ENCODE data around the gene USP49. TPM values are rescaled to one million over a fixed set of nuclear protein-coding genes. Genes with fewer than 3 reads are reported as not detected.

The USP49 gene
- total RNA-seq, 2 experiments from 2014 or later = 1.3 TPM

DNA sequence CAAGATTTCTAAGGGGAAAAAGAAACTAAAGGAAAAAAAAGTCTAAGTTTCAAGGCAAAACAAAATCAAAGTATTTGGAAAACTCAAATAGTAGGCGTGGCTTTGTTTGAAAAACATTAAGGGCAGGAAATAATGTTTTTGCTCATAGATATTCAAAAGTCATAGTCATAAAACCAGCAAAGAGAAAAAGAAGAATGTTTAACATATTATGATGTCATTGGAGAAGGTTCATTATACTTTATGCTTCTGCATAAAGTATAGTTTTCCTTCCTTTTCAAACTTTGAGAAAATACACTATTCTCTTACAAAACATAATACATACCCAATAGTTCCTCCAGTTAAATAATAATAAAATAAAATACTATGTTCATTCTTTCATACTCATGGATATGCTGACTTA, 13.7 kb downstream of the USP49 start:
- H3K36me3 ChIP-seq (ENCODE audit: insufficient read depth, low read length) = no peaks in the 10 kb centered on the region
- TF ChIP-seq, protein P1, sequence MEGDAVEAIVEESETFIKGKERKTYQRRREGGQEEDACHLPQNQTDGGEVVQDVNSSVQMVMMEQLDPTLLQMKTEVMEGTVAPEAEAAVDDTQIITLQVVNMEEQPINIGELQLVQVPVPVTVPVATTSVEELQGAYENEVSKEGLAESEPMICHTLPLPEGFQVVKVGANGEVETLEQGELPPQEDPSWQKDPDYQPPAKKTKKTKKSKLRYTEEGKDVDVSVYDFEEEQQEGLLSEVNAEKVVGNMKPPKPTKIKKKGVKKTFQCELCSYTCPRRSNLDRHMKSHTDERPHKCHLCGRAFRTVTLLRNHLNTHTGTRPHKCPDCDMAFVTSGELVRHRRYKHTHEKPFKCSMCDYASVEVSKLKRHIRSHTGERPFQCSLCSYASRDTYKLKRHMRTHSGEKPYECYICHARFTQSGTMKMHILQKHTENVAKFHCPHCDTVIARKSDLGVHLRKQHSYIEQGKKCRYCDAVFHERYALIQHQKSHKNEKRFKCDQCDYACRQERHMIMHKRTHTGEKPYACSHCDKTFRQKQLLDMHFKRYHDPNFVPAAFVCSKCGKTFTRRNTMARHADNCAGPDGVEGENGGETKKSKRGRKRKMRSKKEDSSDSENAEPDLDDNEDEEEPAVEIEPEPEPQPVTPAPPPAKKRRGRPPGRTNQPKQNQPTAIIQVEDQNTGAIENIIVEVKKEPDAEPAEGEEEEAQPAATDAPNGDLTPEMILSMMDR (IDR thresholded peaks at IDR 0.05) = no peak
- Mint-ChIP-seq H3K27me3 (no peaks in the 10 kb centered on the region), H3K27ac (no peak overlapping the region), H3K9me3 (no peaks in the 10 kb centered on the region), H3K4me3 (no peak overlapping the region), H3K4me1 (ENCODE audit: low read depth) (no peaks in the 10 kb centered on the region), H3K36me3 (ENCODE audit: low read depth) (no peaks in the 10 kb centered on the region)
- no peak overlapping the region for H3K27ac ChIP-seq (ENCODE audit: low read depth in 1 of 2, low read length in 2 of 2)
- no peak for ATAC-seq (ENCODE audit: poor library complexity)
- intact Hi-C loops (cut with DNase I, micrococcal nuclease) = no loop called here
- no peaks in the 10 kb centered on the region for H3K4me1 ChIP-seq (ENCODE audit: insufficient read depth, low read length)
- DNase-seq = no peak
- no peaks in the 10 kb centered on the region for H3K27me3 ChIP-seq (ENCODE audit: control insufficient read depth in 1 of 2, insufficient read depth in 2 of 2, low read length in 2 of 2)
- ChIA-PET POLR2A (no interaction called here), CTCF (no interaction called here)
- no peak overlapping the region for H3K4me3 ChIP-seq (ENCODE audit: low read length)
- no peaks in the 10 kb centered on the region for H3K9me3 ChIP-seq (ENCODE audit: control insufficient read depth in 1 of 2, insufficient read depth in 1 of 2, low read length in 2 of 2)

DNA sequence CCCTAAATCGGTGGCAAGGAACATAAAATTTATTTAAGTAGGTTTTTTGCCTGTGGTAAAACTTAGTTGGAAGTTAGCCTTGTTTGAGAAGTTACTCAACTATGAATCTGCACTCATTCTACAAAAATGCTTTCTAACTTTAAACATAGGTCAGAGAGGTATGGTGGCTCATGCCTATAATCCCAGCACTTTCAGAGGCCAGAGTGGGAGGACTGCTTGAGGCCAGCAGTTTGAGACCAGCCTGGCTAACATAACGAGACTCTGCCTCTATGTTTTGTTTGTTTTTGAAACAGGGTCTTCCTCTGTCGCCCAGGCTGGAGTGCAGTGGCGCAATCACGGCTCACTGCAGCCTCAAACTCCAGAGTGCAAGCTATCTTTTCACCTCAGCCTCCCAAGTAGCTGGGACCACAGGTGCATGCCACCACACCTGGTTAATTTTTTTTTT, 16.2 kb downstream of the USP49 start:
- Histone ChIP-seq H3K27me3 (ENCODE audit: control insufficient read depth in 1 of 2, insufficient read depth in 2 of 2, low read length in 2 of 2) (no peaks in the 10 kb centered on the region), H3K27ac (ENCODE audit: low read depth in 1 of 2, low read length in 2 of 2) (no peak overlapping the region), H3K4me1 (ENCODE audit: insufficient read depth, low read length) (no peaks in the 10 kb centered on the region), H3K4me3 (ENCODE audit: low read length) (no peak overlapping the region), H3K36me3 (ENCODE audit: insufficient read depth, low read length) (no peaks in the 10 kb centered on the region), H3K9me3 (ENCODE audit: control insufficient read depth in 1 of 2, insufficient read depth in 1 of 2, low read length in 2 of 2) (no peaks in the 10 kb centered on the region)
- Mint-ChIP-seq H3K36me3 (ENCODE audit: low read depth) (no peaks in the 10 kb centered on the region), H3K4me1 (ENCODE audit: low read depth) (no peaks in the 10 kb centered on the region), H3K27me3 (no peaks in the 10 kb centered on the region), H3K4me3 (no peak overlapping the region), H3K9me3 (no peaks in the 10 kb centered on the region), H3K27ac (no peak overlapping the region)
- TF ChIP-seq, protein P1 (IDR thresholded peaks at IDR 0.05) = no peak
- POLR2A ChIA-PET = interaction anchor here (0.6 kb wide), 1 partner anchor 1390 kb away, joined by 3 read pairs; no protein-coding TSS in a partner anchor
- no peak for ATAC-seq (ENCODE audit: poor library complexity)
- intact Hi-C loops (cut with DNase I, micrococcal nuclease) = no loop called here
- no peak for DNase-seq
- CTCF ChIA-PET = no interaction called here

DNA sequence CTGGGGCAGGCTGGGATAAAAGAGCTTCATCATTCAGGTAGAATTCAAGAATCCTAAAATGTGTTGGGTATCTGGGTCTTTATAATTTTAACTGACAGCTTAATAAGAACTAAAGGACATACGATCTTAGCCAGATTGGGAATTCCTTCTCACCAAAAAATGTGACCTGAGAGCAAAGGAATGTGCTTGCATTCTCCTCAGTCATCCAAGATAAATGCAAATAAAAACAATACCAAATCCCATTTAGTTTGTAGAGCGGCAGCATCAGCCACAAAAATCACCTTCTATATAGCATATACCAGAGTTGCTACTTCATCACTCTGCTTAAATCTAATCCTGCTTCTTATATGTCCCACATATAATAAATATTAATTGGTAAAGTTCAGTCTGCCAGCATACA, 16.9 kb downstream of the USP49 start:
- H3K36me3 Mint-ChIP-seq (ENCODE audit: low read depth) = no peaks in the 10 kb centered on the region
- CTCF ChIA-PET = no interaction called here

More for the DNA sequence above, 16.9 kb downstream of the USP49 start:
- H3K27ac ChIP-seq (ENCODE audit: low read depth in 1 of 2, low read length in 2 of 2) = no peak overlapping the region
- no peaks in the 10 kb centered on the region for H3K27me3 ChIP-seq (ENCODE audit: control insufficient read depth in 1 of 2, insufficient read depth in 2 of 2, low read length in 2 of 2)
- Mint-ChIP-seq H3K4me1 (ENCODE audit: low read depth) (no peaks in the 10 kb centered on the region), H3K4me3 (no peak overlapping the region), H3K9me3 (no peaks in the 10 kb centered on the region), H3K27ac (no peak overlapping the region), H3K27me3 (no peaks in the 10 kb centered on the region)
- H3K4me3 ChIP-seq (ENCODE audit: low read length) = no peak overlapping the region
- TF ChIP-seq, protein P1 (IDR thresholded peaks at IDR 0.05) = no peak
- DNase-seq (no peak), ATAC-seq (ENCODE audit: poor library complexity) (no peak)
- POLR2A ChIA-PET = no interaction called here
- no peaks in the 10 kb centered on the region for H3K9me3 ChIP-seq (ENCODE audit: control insufficient read depth in 1 of 2, insufficient read depth in 1 of 2, low read length in 2 of 2)
- intact Hi-C loops (cut with DNase I, micrococcal nuclease) = no loop called here
- no peaks in the 10 kb centered on the region for H3K4me1 ChIP-seq (ENCODE audit: insufficient read depth, low read length)
- no peaks in the 10 kb centered on the region for H3K36me3 ChIP-seq (ENCODE audit: insufficient read depth, low read length)

Data from CD4-positive, alpha-beta T cell (primary cell).